Activated CD4-positive, alpha-beta memory T cell treated with anti-CD3 and anti-CD28 coated beads for 36 hours (primary cell): ENCODE data around the gene LHX6. TPM values are rescaled to one million over a fixed set of nuclear protein-coding genes. Genes with fewer than 3 reads are reported as not detected.
A peak's percentile ranks its signal among the peaks of the same experiment; 100 is the strongest.

Source experiments
- CTCF ChIA-PET: fragments of 350-600 bp; sonication (Branson Sonifier 250); formaldehyde crosslinking; loops from one replicate; lab custom pipeline; 2021; ENCODE audit warnings: antibody characterized with exemption, inconsistent platforms; lab: Charles Lee
- POLR2A ChIA-PET: fragments of 350-600 bp; sonication (Branson Sonifier 250); formaldehyde crosslinking; loops from one replicate; lab custom pipeline; 2021; ENCODE audit warnings: antibody characterized with exemption; lab: Charles Lee
- DNase-seq: peaks from one replicate; pipeline ENCODE4 v3.0.0-alpha.2; 2020
- H3K27ac Mint-ChIP-seq: one replicate; pipeline ENCODE4 v1.8.0; 2021; ENCODE audit warnings: mixed read lengths
- H3K27me3 Mint-ChIP-seq: one replicate; pipeline ENCODE4 v1.8.0; 2021; ENCODE audit warnings: mixed read lengths
- H3K36me3 Mint-ChIP-seq: one replicate; pipeline ENCODE4 v1.8.0; 2021; ENCODE audit warnings: mixed read lengths
- H3K4me1 Mint-ChIP-seq: one replicate; pipeline ENCODE4 v1.8.0; 2021; ENCODE audit warnings: low read depth, mixed read lengths
- H3K4me3 Mint-ChIP-seq: one replicate; pipeline ENCODE4 v1.8.0; 2021; ENCODE audit warnings: mild to moderate bottlenecking, mixed read lengths
- H3K9me3 Mint-ChIP-seq: one replicate; pipeline ENCODE4 v1.8.0; 2021; ENCODE audit warnings: mixed read lengths
- intact Hi-C: fragments of 100-400 bp; cut with micrococcal nuclease; formaldehyde crosslinking; loops from one replicate; pipeline ENCODE4 v1.15.1; 2023
- total RNA-seq, 2 experiments: library from RNA; stranded (reverse); gene quantifications; one replicate each; pipeline ENCODE4 v1.2.3, GENCODE V29; 2021

Gene LHX6
- total RNA-seq, result not detected

DNA sequence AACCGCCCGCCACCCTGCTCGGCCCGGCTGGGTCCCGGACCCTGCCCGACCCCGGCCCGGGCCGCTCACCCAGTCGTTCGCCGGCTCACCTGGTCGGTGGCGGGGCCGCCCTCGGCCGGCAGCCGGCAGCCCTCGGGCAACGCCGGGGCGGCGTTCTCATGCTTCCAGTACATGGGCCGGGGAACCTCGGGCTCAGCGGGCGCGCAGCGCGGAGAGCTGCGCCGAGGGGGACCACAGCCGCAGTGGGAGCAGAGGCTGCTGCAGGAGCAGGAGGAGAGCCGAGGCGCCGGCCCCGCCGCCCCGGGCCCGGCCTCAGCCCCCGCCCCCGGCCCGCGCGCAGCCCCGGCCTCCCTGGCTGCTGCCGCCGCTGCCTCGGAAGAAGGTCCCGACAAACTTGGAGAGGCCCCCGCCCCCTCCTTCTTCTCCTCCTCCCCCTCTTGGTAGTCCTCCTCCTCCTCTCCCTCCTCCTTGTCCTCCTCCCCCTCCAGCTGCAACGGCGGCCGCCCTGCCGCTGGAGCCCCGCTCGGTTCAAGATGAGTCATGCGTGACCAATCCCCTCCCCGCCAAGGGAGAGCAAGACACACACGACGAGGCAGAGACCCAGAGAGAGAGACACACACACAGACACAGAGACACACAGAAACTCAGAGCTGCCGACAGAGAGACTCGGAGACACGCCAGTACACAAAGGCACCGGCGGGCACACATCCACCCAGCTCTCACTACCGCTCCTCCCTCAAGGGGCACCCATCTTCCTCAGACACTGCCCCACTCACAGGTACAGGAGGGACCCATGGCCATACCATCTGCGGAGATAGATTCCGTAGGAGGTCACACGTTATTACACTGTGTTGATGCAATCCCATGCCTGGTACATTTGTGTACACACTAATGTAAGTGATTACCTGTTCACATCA is at the start of gene LHX6:
Gene LHX6, minus strand, starts transcription at position 390 of the 917 bp plus-strand sequence. Its CDS starts 217 bp downstream, at position 173.
- DNase-seq, result no peak
- CTCF ChIA-PET, result interaction anchor here (0.6 kb wide), 1 partner anchor 247 kb away, joined by 3 read pairs; no protein-coding TSS in a partner anchor

DNA sequence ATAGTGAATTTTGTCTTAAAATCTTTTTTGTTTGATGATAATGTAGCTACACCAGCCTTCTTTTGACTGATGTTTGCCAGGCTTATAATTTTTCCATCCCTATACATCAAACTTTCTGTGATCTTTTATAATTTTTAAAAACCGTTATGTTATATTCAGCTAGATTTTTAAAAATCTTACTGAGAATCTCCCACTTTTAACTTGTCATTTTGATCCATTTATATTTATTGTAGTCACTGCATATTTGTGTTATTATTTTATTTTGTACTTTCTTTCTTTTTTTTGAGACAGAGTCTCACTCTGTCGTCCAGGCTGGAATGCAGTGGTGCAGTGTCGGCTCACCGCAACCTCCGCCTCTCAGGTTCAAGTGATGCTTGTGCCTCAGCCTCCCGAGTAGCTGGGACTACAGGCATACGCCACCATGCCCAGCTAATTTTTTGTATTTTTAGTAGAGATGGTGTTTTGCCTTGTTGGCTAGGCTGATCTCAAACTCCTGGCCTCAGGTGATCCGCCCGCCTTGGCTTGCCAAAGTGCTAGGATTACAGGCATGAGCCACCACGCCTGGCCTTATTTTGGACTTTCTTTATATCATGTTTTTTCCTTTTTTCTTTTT is 48.6 kb upstream of the LHX6 start:
- no peaks in the 10 kb centered on the region for H3K9me3 Mint-ChIP-seq
- no peaks in the 10 kb centered on the region for H3K27me3 Mint-ChIP-seq
- H3K27ac Mint-ChIP-seq, result no peak overlapping the region
- DNase-seq, result no peak
- peaks cover 66% of the 10 kb centered on the region for H3K36me3 Mint-ChIP-seq
- ChIA-PET CTCF (interaction anchor here (0.9 kb wide), 1 partner anchor 74 kb away, joined by 3 read pairs; no protein-coding TSS in a partner anchor), POLR2A (no interaction called here)
- intact Hi-C loops, result no loop called here
- peaks cover 14% of the 10 kb centered on the region for H3K4me1 Mint-ChIP-seq
- no peak overlapping the region for H3K4me3 Mint-ChIP-seq

More for the DNA sequence above, at the start of gene LHX6:
- H3K4me3 Mint-ChIP-seq, result peak within 1 kb of the TSS; percentile 30
- no peaks in the 10 kb centered on the region for H3K36me3 Mint-ChIP-seq
- H3K4me1 Mint-ChIP-seq, result peaks cover 10% of the 10 kb centered on the region
- peaks cover 35% of the 10 kb centered on the region for H3K27me3 Mint-ChIP-seq
- POLR2A ChIA-PET, result no interaction called here
- H3K9me3 Mint-ChIP-seq, result no peaks in the 10 kb centered on the region
- intact Hi-C loops, result no loop called here
- H3K27ac Mint-ChIP-seq, result no peak within 1 kb of the TSS

DNA sequence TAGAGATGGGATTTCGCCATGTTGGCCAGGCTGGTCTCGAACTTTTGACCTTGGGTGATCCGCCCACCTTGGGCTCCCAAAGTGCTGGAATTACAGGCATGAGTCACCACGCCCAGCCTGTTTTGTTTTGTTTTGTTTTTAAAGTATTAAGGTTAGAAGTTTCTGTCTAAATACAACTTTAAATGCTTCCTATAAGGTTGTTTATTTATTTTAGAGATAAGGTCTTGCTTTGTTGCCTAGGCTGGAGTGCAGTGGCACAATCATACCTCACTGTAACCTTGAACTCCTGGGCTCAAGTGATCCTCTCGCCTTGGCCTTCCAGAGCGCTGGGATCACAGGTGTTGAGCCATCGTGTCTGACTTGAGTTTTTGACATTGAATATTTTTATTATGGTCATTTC is 47.3 kb upstream of the LHX6 start:
- DNase-seq, result no peak
- Mint-ChIP-seq H3K4me1 (peaks cover 14% of the 10 kb centered on the region), H3K36me3 (peaks cover 65% of the 10 kb centered on the region), H3K27ac (no peak overlapping the region), H3K4me3 (no peak overlapping the region), H3K27me3 (no peaks in the 10 kb centered on the region), H3K9me3 (no peaks in the 10 kb centered on the region)
- intact Hi-C loops, result no loop called here
- CTCF ChIA-PET, result no interaction called here
- POLR2A ChIA-PET, result no interaction called here

DNA sequence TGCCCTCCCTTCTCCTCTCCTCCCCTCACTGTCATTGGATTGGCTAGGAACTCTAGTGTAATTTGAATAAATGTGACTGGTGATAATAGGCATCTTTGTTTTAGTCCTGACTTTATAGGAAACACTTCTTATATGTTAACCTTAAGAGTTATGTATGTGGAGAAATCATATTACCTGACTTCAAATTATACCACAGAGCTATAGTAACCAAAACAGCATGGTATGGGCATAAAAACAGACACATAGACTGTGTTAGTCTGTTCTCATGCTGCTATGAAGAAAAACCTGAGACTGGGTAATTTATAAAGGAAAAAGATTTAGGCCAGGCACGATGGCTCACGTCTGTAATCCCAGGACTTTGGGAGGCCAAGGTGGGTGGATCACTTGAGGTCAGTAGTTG is 45.3 kb upstream of the LHX6 start:
- Mint-ChIP-seq H3K36me3 (peaks cover 59% of the 10 kb centered on the region), H3K4me3 (no peak overlapping the region), H3K9me3 (no peaks in the 10 kb centered on the region), H3K27me3 (no peaks in the 10 kb centered on the region), H3K4me1 (peaks cover 14% of the 10 kb centered on the region), H3K27ac (no peak overlapping the region)
- intact Hi-C loops, result no loop called here
- POLR2A ChIA-PET, result no interaction called here
- no peak for DNase-seq
- CTCF ChIA-PET, result no interaction called here

DNA sequence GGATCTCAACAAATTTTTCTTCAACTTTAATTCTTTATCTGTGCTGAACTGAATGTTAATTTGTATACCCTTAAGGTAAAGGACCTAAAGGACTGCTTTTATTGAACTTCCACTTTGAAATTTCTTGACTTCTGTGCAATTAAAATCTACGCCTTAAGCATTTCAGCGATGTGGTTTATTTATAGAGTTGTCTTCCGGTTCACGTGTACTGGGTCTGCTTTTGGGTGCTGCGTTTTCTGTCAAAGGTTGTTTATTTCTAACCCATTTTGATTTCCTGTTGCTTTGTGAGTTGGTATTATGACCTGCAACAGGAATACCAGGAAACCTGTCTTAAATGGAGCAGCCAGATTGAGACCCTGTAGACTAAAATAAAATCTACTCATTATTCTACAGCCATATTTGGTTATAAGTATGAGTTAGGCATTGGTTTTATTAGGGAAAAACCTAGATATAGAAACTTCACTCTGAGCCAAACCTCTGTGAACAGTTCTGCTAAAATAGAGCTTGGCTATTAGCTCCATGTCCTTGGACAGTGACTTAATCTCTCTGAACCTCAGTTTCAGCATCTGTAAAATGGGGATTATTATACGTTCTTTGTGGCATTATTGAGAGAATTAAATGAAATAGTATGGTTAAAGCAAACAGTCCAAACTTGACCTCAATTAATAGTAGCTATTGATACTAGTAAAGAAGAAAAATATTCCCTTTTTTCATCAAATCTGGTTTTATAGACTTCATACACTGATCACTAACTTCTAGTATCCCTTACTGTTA is 39.5 kb upstream of the LHX6 start:
- H3K27ac Mint-ChIP-seq, result no peak overlapping the region
- peaks cover 31% of the 10 kb centered on the region for H3K4me1 Mint-ChIP-seq
- no peaks in the 10 kb centered on the region for H3K27me3 Mint-ChIP-seq
- no peak for DNase-seq
- ChIA-PET CTCF (interaction anchor here (1.5 to 1.8 kb wide), 2 partner anchors 143 to 145 kb away, joined by 4 to 5 read pairs; no protein-coding TSS in a partner anchor), POLR2A (no interaction called here)
- H3K9me3 Mint-ChIP-seq, result no peaks in the 10 kb centered on the region
- no peak overlapping the region for H3K4me3 Mint-ChIP-seq
- peaks cover 29% of the 10 kb centered on the region for H3K36me3 Mint-ChIP-seq
- intact Hi-C loops, result no loop called here

DNA sequence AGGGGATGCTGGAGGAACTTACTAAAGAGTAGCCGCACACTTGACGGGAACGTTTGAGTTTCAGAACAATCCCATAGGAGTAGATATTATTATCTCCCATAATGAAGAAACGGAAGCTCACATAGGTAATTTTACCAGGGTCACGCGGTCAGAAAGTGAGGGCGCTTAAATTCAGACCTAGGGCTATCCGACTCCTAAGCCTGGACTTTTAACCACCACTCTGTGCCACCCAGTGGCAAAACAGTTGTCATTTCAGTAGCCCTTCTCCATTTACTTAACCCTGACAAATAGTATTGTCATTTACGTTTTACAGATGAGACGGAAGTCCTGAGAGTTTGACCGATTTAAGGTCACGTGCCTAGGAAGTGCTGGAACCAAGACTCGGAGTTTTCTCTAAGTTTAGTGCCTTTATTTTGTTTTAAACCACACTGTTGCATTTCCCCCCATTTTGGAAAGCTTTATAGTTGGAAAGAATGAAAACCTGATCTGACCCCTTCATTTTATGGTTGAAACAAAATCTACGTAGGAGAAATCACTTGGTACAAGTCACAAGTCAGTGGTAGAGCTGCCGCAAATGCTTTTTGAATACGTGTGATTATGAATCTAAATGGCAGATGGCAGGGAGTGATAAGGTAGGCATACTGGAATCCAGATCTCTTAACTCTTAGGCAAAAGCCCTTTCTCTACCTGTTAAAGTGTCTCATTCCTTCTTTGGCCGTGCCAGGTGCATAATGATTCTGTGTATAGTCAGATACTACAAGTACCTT is 36.6 kb upstream of the LHX6 start:
- intact Hi-C loops, result no loop called here
- POLR2A ChIA-PET, result interaction anchor here (0.7 to 2.8 kb wide), 10 partner anchors 13 to 542 kb away, joined by 3 to 11 read pairs (median 4); partner anchors contain the start of gene TTLL11
- peak overlapping the region; percentile 99 for H3K4me3 Mint-ChIP-seq
- peaks cover 45% of the 10 kb centered on the region for H3K4me1 Mint-ChIP-seq
- no peaks in the 10 kb centered on the region for H3K9me3 Mint-ChIP-seq
- peak overlapping the region; percentile 98 for H3K27ac Mint-ChIP-seq
- peaks cover 16% of the 10 kb centered on the region for H3K36me3 Mint-ChIP-seq
- CTCF ChIA-PET, result interaction anchor here (0.6 to 4.6 kb wide), 6 partner anchors 10 to 166 kb away, joined by 3 to 40 read pairs (median 4); no protein-coding TSS in a partner anchor
- DNase-seq, result peak; percentile 32
- H3K27me3 Mint-ChIP-seq, result no peaks in the 10 kb centered on the region

DNA sequence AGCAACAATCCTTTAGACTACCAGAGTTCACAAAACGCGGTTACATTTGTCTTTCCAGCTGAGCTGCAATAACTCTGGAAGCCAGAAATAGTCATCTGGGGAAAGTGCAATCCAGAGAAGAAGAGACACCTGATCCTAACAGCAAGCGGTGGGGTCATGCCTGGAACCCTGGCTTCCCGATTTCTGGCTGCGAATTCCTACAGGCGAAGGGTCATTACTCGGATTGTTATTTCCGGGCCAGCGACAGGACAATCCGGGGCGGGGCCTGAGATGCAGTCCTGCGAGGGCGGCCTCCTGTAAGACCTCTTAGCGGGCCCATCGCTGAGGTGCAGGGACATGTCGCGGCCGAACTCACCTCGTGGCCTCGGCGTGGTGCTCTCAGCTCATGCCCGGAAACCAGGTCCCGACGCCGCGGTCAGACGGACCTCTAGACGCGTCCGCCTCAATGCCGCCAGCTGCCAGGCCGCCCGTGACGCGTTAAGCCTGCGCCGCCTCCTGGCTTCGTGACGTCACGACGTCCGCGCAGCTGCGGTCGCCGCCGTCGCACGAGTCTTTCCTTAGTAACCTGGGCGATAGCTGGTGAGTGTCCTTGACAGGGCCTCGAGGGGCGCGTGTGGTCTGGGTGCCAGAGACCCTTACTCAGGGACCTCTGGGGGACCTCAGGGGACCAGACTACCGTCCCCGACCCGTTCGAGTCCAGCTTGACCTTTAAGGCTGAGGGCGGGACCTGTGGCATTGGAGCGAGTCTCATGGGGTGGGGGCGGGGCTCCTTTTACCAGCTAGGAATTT is 35.8 kb upstream of the LHX6 start, which contains the start of the genes MRRF and RBM18:
Gene MRRF, plus strand, starts transcription at position 523 of the 789 bp plus-strand sequence. CDS start 6,010 bp downstream, outside the sequence.
Gene RBM18, minus strand, starts transcription at position 481 of the 789 bp plus-strand sequence. CDS start 3,348 bp downstream, outside the sequence.
- peak within 1 kb of the TSS; percentile 98 for H3K27ac Mint-ChIP-seq
- POLR2A ChIA-PET, result interaction anchor here (0.7 to 2.8 kb wide), 11 partner anchors 12 to 542 kb away, joined by 3 to 11 read pairs (median 4); partner anchors contain the start of genes MORN5, NDUFA8 and TTLL11
- DNase-seq, result peak; percentile 94
- H3K27me3 Mint-ChIP-seq, result no peaks in the 10 kb centered on the region
- H3K36me3 Mint-ChIP-seq, result peaks cover 18% of the 10 kb centered on the region
- peaks cover 46% of the 10 kb centered on the region for H3K4me1 Mint-ChIP-seq
- CTCF ChIA-PET, result interaction anchor here (0.9 to 4.6 kb wide), 6 partner anchors 9 to 165 kb away, joined by 3 to 40 read pairs (median 4); no protein-coding TSS in a partner anchor
- H3K9me3 Mint-ChIP-seq, result no peaks in the 10 kb centered on the region
- intact Hi-C loops, result loop anchor here (1.0 kb wide), 3 partner anchors 105 to 171 kb away; partner anchors contain the start of genes MORN5, NDUFA8 and TTLL11
- peak within 1 kb of the TSS; percentile 99 for H3K4me3 Mint-ChIP-seq

DNA sequence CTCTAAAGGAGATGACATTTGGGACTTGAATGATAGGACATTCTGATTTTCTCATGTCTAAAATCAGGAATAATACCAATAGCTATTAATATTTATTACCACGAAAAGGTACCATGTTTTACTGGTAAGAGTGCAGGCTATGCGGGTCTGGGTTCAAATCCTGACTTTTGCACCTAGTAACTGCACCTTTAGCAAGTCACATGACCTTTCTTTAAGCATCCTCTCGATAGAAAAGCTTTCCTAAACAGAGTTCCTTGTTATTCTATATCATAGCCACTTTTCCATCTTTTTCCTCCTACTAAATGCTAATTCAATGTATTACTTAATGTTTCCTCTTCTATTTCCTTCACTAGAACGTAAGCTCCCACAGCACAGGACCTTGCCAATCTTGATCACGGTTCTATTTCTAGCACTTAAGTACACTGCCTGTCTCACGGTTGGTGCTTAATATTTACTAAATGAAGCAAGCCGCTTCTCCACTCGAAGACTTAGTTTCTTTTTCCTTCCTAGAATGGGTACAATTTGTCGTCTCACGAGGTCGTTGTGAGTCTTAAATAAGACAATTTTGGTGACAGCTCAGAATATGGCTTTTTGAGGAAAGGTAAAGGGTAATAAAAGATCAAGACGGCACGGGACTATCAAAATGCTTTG is 35.1 kb upstream of the LHX6 start:
- ChIA-PET CTCF (interaction anchor here (0.9 to 4.6 kb wide), 4 partner anchors 18 to 164 kb away, joined by 3 to 40 read pairs (median 4); no protein-coding TSS in a partner anchor), POLR2A (interaction anchor here (0.6 to 2.8 kb wide), 7 partner anchors 11 to 543 kb away, joined by 3 to 11 read pairs (median 4); partner anchors contain the start of genes MORN5, NDUFA8 and TTLL11)
- Mint-ChIP-seq H3K4me1 (peaks cover 46% of the 10 kb centered on the region), H3K27me3 (no peaks in the 10 kb centered on the region), H3K36me3 (peaks cover 20% of the 10 kb centered on the region), H3K4me3 (peak overlapping the region; percentile 99), H3K27ac (peak overlapping the region; percentile 98), H3K9me3 (no peaks in the 10 kb centered on the region)
- DNase-seq, result no peak
- intact Hi-C loops, result loop anchor here (1.0 kb wide), 3 partner anchors 105 to 171 kb away; partner anchors contain the start of genes MORN5, NDUFA8 and TTLL11

DNA sequence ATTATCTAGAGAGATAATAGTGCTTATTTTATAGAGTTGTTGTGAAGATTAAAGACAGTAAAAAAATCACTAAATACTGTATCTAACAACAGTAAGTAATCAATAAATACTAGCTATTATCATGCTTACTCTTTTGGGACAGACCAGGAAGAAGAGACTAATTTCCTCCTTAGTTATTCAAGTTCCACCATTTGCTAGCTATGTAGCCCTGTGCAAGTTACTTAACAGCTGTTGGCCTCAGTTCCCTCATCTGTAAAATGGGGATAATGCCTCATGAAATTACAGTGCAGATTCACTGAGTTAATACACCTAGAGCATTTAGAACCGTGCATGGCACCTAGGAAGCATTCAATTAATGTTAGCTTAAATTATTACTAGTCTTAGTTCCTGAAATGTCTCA is 33.3 kb upstream of the LHX6 start:
- Mint-ChIP-seq H3K4me1 (peaks cover 41% of the 10 kb centered on the region), H3K9me3 (no peaks in the 10 kb centered on the region), H3K36me3 (peaks cover 23% of the 10 kb centered on the region), H3K27me3 (no peaks in the 10 kb centered on the region), H3K27ac (no peak overlapping the region), H3K4me3 (no peak overlapping the region)
- POLR2A ChIA-PET, result no interaction called here
- CTCF ChIA-PET, result interaction anchor here (0.6 to 4.6 kb wide), 3 partner anchors 138 to 729 kb away, joined by 3 to 40 read pairs (median 8); no protein-coding TSS in a partner anchor
- intact Hi-C loops, result no loop called here
- no peak for DNase-seq
